K562 (cell line): ENCODE measurements around the gene SLC4A5. TPM values are rescaled to one million over a fixed set of nuclear protein-coding genes. Genes with fewer than 3 reads are reported as not detected.

ENCODE experiments used
- BHLHE40 ChIP-seq: IDR thresholded peaks from 2 replicates; pipeline ENCODE4 v1.6.1; 2011; ENCODE audit warnings: low read length, improper control_type of control experiment
- BRCA1 ChIP-seq, 2 experiments: fragments of 450-650 bp in 1 of 2; sonication (generic) in 1 of 2; formaldehyde crosslinking in 1 of 2; IDR thresholded peaks; 2 replicates each; pipeline versions ENCODE4 v1.5.0 to v1.6.1; 2017 to 2020; ENCODE audit warnings: mild to moderate bottlenecking in 1 of 2, missing genetic modification reagents in 1 of 2
- CTCFL ChIP-seq: IDR thresholded peaks from 2 replicates; pipeline ENCODE4 v1.6.1; 2011; ENCODE audit warnings: borderline replicate concordance, low read depth, mild to moderate bottlenecking, moderate library complexity, low read length; ENCODE audit not compliant: insufficient read depth, poor library complexity, severe bottlenecking
- ESRRA ChIP-seq: fragments of 450-650 bp; IDR thresholded peaks from 2 replicates; pipeline ENCODE4 v1.6.1; 2014; ENCODE audit warnings: low read depth, mild to moderate bottlenecking, moderate library complexity, borderline replicate concordance
- HEY1 ChIP-seq: fragments of 250-450 bp; sonication (Bioruptor Pico); IDR thresholded peaks from 2 replicates; pipeline ENCODE4 v1.5.0; 2020; ENCODE audit warnings: mild to moderate bottlenecking, moderate library complexity, borderline replicate concordance
- HNRNPUL1 ChIP-seq: fragments of 200-400 bp; formaldehyde crosslinking; IDR thresholded peaks from 2 replicates; pipeline ENCODE4 v1.6.1; 2017; ENCODE audit warnings: low read length
- KAT8 ChIP-seq: fragments of 450-650 bp; IDR thresholded peaks from 2 replicates; pipeline ENCODE4 v1.6.1; 2016; ENCODE audit warnings: low read depth, mild to moderate bottlenecking
- MAFG ChIP-seq: fragments of 450-650 bp; conservative IDR thresholded peaks from 2 replicates; pipeline ENCODE4 v1.6.1; 2016; ENCODE audit warnings: missing genetic modification characterization, missing compliant biosample characterization
- RAD21 ChIP-seq, 2 experiments: fragments of 250-450 bp in 1 of 2; fragments of 450-650 bp in 1 of 2; sonication (Bioruptor Pico) in 1 of 2; formaldehyde crosslinking in 1 of 2; IDR thresholded peaks in 1 of 2; conservative IDR thresholded peaks in 1 of 2; 2 replicates each; pipeline versions ENCODE4 v1.4.0 to v1.8.0; 2020 to 2022; ENCODE audit warnings: mild to moderate bottlenecking in 2 of 2, moderate library complexity in 1 of 2
- TARDBP ChIP-seq: fragments of 450-650 bp; IDR thresholded peaks from 2 replicates; pipeline ENCODE4 v1.6.1; 2016
- ZBTB5 ChIP-seq: fragments of 450-650 bp; IDR thresholded peaks from 2 replicates; pipeline ENCODE4 v1.6.1; 2017; ENCODE audit warnings: antibody characterized with exemption
- ZBTB8A ChIP-seq: fragments of 450-650 bp; IDR thresholded peaks from 2 replicates; pipeline ENCODE4 v1.6.1; 2018; ENCODE audit warnings: mild to moderate bottlenecking, moderate library complexity; ENCODE audit not compliant: partially characterized antibody
- ZNF324 ChIP-seq: fragments of 250-450 bp; sonication (Bioruptor Pico); IDR thresholded peaks from 2 replicates; pipeline ENCODE4 v1.4.0; 2020; ENCODE audit warnings: mild to moderate bottlenecking
- polyA plus RNA-seq, 8 experiments: library from polyadenylated mRNA; depleted of rRNA in 4 of 8; stranded (reverse) in 5 of 8; unstranded in 3 of 8; fragments of >200 nt; fragmentation: Nextera tagmentation in 2 of 8; fragmentation: Illumina TruSeq in 1 of 8; extraction: Ambion mirVana in 2 of 8; extraction: Trizol in 1 of 8; gene quantifications; 2 replicates each; pipeline versions ENCODE4 v1.2.1 to v1.2.3, GENCODE V29; 2011 to 2014; ENCODE audit warnings: inconsistent platforms in 1 of 8, missing spikeins in 1 of 8
- total RNA-seq, 7 experiments: library from RNA; depleted of rRNA in 6 of 7; stranded (reverse); fragments of >200 nt in 6 of 7; fragmentation: Illumina TruSeq in 2 of 7; extraction: Trizol in 2 of 7; gene quantifications; 2 replicates each; pipeline versions ENCODE4 v1.2.1 to v1.2.3, GENCODE V29; 2011 to 2021; ENCODE audit warnings: low replicate concordance in 1 of 7

Gene SLC4A5
- total and polyA plus RNA-seq, 9 of the 15 experiments (the other 6 are each of a cell fraction or from before 2014, with no cell fraction given): 0.03 to 0.77 (median 0.14) TPM; not detected in 1

DNA sequence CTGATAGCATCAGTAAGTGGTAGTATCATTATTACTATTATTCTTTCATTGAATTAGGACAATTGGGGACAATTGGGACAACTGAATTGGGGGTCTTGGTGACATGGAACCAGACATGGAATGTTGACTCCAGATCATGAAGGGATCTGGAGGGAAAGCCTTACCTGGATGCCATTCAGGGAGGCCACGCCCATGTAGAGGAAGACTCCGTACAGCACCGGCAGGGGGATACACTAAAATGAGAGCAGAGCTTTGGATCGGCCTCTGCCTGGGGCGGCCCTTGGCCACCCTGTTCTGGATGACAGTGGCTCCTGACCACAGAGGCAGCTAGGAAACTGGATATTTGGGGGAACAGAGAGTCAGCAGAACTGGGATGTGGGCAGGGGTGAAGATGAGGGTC is 115.6 kb downstream of the SLC4A5 start (continued):
- TF ChIP-seq ZBTB5 (no peak), RAD21 (CRISPR knock-in tag; conservative IDR thresholded peaks at IDR 0.05 in 1 of 2, IDR thresholded peaks at IDR 0.05 in 1 of 2) (peak in 1 of 2 experiments; percentile 14; a peak in 1 of 4 replicates), ZBTB8A (no peak), HEY1 (no peak), BHLHE40 (no peak), KAT8 (no peak), HNRNPUL1 (no peak), ESRRA (no peak), TARDBP (no peak), ZNF324 (CRISPR knock-in tag) (no peak), CTCFL (peak; percentile 67), MAFG (no peak), BRCA1 (IDR thresholded peaks at IDR 0.05) (no peak), BRCA1 (CRISPR knock-in tag; IDR thresholded peaks at IDR 0.05) (no peak)
